WTC11 (cell line): ENCODE measurements around the gene DRD2. TPM values are rescaled to one million over a fixed set of nuclear protein-coding genes. Genes with fewer than 3 reads are reported as not detected.

ENCODE experiments used
- ATAC-seq: fragments of 200-7000 bp; cut with Tn5 transposase; 2 replicates; pipeline ENCODE4 v1.10.0; 2021; ENCODE audit warnings: mild to moderate bottlenecking, moderate library complexity
- CTCF ChIA-PET: fragments of 300-600 bp; sonication (Branson Sonifier 250); formaldehyde crosslinking; loops from one replicate; lab custom pipeline; 2021; ENCODE audit warnings: antibody characterized with exemption; lab: Charles Lee
- POLR2A ChIA-PET: fragments of 350-600 bp; sonication (Branson Sonifier 250); formaldehyde crosslinking; loops from one replicate; lab custom pipeline; 2021; ENCODE audit warnings: antibody characterized with exemption; lab: Charles Lee
- DNase-seq: peaks from one replicate; pipeline ENCODE4 v3.0.0; 2021; ENCODE audit warnings: low spot score
- H3K27ac Mint-ChIP-seq: 2 replicates; pipeline ENCODE4 v1.8.0; 2021; ENCODE audit warnings: mixed read lengths
- H3K27me3 Mint-ChIP-seq: 2 replicates; pipeline ENCODE4 v1.8.0; 2021; ENCODE audit warnings: low read depth, mild to moderate bottlenecking, moderate library complexity, mixed read lengths
- H3K36me3 Mint-ChIP-seq: 2 replicates; pipeline ENCODE4 v1.8.0; 2021; ENCODE audit warnings: mixed read lengths
- H3K4me1 Mint-ChIP-seq: 2 replicates; pipeline ENCODE4 v1.8.0; 2022; ENCODE audit warnings: mixed read lengths
- H3K4me3 Mint-ChIP-seq: 2 replicates; pipeline ENCODE4 v1.8.0; 2021; ENCODE audit warnings: mild to moderate bottlenecking, moderate library complexity, mixed read lengths
- H3K9me3 Mint-ChIP-seq: 2 replicates; pipeline ENCODE4 v1.8.0; 2021; ENCODE audit warnings: mixed read lengths
- CBFB ChIP-seq: sonication (generic); formaldehyde crosslinking; IDR thresholded peaks from 2 replicates; pipeline ENCODE4 v1.8.1; 2022; ENCODE audit warnings: mild to moderate bottlenecking, low read depth, missing genetic modification reagents
- CDX4 ChIP-seq: fragments of 250-450 bp; sonication (Bioruptor Pico); IDR thresholded peaks from 2 replicates; pipeline ENCODE4 v1.9.0; 2021; ENCODE audit warnings: moderate library complexity, mild to moderate bottlenecking, inconsistent platforms, borderline replicate concordance
- CREM ChIP-seq: sonication (generic); formaldehyde crosslinking; IDR thresholded peaks from 2 replicates; pipeline ENCODE4 v1.8.1; 2022; ENCODE audit warnings: mild to moderate bottlenecking, missing genetic modification reagents, moderate library complexity
- E2F4 ChIP-seq: sonication (generic); formaldehyde crosslinking; IDR thresholded peaks from 2 replicates; pipeline ENCODE4 v1.8.1; 2022; ENCODE audit warnings: low read depth, mild to moderate bottlenecking, moderate library complexity, missing genetic modification reagents, borderline replicate concordance
- E2F5 ChIP-seq: sonication (generic); formaldehyde crosslinking; IDR thresholded peaks from 2 replicates; pipeline ENCODE4 v1.8.1; 2022; ENCODE audit warnings: mild to moderate bottlenecking, moderate library complexity, missing genetic modification reagents
- EMX1 ChIP-seq: fragments of 250-450 bp; sonication (Bioruptor Pico); IDR thresholded peaks from 2 replicates; pipeline ENCODE4 v1.8.0; 2021; ENCODE audit warnings: mild to moderate bottlenecking
- ERG ChIP-seq: fragments of 250-450 bp; sonication (Bioruptor Pico); IDR thresholded peaks from 2 replicates; pipeline ENCODE4 v1.8.0; 2021; ENCODE audit warnings: mild to moderate bottlenecking
- FOXP1 ChIP-seq: sonication (generic); formaldehyde crosslinking; IDR thresholded peaks from 2 replicates; pipeline ENCODE4 v1.8.0; 2022; ENCODE audit warnings: missing genetic modification reagents, mild to moderate bottlenecking, moderate library complexity, borderline replicate concordance
- GABPB1 ChIP-seq: sonication (generic); formaldehyde crosslinking; IDR thresholded peaks from 2 replicates; pipeline ENCODE4 v1.8.1; 2023; ENCODE audit warnings: mild to moderate bottlenecking, missing genetic modification reagents
- HMGXB4 ChIP-seq: sonication (generic); formaldehyde crosslinking; IDR thresholded peaks from 2 replicates; pipeline ENCODE4 v1.8.1; 2023; ENCODE audit warnings: mild to moderate bottlenecking, moderate library complexity, missing genetic modification reagents
- IRF1 ChIP-seq: sonication (generic); formaldehyde crosslinking; IDR thresholded peaks from 2 replicates; pipeline ENCODE4 v1.8.0; 2023; ENCODE audit warnings: missing genetic modification reagents
- KAT7 ChIP-seq: sonication (generic); formaldehyde crosslinking; IDR thresholded peaks from 2 replicates; pipeline ENCODE4 v1.8.1; 2023; ENCODE audit warnings: missing genetic modification reagents, mild to moderate bottlenecking, borderline replicate concordance
- NFATC4 ChIP-seq: fragments of 250-450 bp; sonication (Bioruptor Pico); IDR thresholded peaks from 2 replicates; pipeline ENCODE4 v1.9.0; 2021; ENCODE audit warnings: mild to moderate bottlenecking
- NFE2L1 ChIP-seq: sonication (generic); formaldehyde crosslinking; IDR thresholded peaks from 2 replicates; pipeline ENCODE4 v1.8.1; 2023; ENCODE audit warnings: missing genetic modification reagents
- NFYB ChIP-seq: sonication (generic); formaldehyde crosslinking; conservative IDR thresholded peaks from 2 replicates; pipeline ENCODE4 v1.8.0; 2022; ENCODE audit warnings: low read depth, missing genetic modification reagents
- NR1H2 ChIP-seq: sonication (generic); formaldehyde crosslinking; IDR thresholded peaks from 2 replicates; pipeline ENCODE4 v1.9.0; 2021; ENCODE audit warnings: mild to moderate bottlenecking, moderate library complexity, missing genetic modification reagents
- RELA ChIP-seq: sonication (generic); formaldehyde crosslinking; IDR thresholded peaks from 2 replicates; pipeline ENCODE4 v1.8.1; 2022; ENCODE audit warnings: missing genetic modification reagents, mild to moderate bottlenecking, borderline replicate concordance
- RORB ChIP-seq: fragments of 250-450 bp; sonication (Bioruptor Pico); IDR thresholded peaks from 2 replicates; pipeline ENCODE4 v1.9.0; 2021; ENCODE audit warnings: mild to moderate bottlenecking
- SOX15 ChIP-seq: fragments of 250-450 bp; sonication (Bioruptor Pico); IDR thresholded peaks from 2 replicates; pipeline ENCODE4 v1.9.0; 2021; ENCODE audit warnings: mild to moderate bottlenecking
- TCF7 ChIP-seq: sonication (generic); formaldehyde crosslinking; IDR thresholded peaks from 2 replicates; pipeline ENCODE4 v1.8.0; 2022; ENCODE audit warnings: mild to moderate bottlenecking, low read depth, missing genetic modification reagents, moderate library complexity
- TP53 ChIP-seq: sonication (generic); formaldehyde crosslinking; IDR thresholded peaks from 2 replicates; pipeline ENCODE4 v1.8.1; 2023; ENCODE audit warnings: mild to moderate bottlenecking, missing genetic modification reagents
- USF1 ChIP-seq: sonication (generic); formaldehyde crosslinking; IDR thresholded peaks from 2 replicates; pipeline ENCODE4 v1.8.0; 2022; ENCODE audit warnings: mild to moderate bottlenecking, missing genetic modification reagents
- ZBTB21 ChIP-seq: sonication (generic); formaldehyde crosslinking; IDR thresholded peaks from 2 replicates; pipeline ENCODE4 v1.8.1; 2023; ENCODE audit warnings: mild to moderate bottlenecking, missing genetic modification reagents, borderline replicate concordance
- ZBTB43 ChIP-seq: sonication (generic); formaldehyde crosslinking; IDR thresholded peaks from 2 replicates; pipeline ENCODE4 v1.8.1; 2023; ENCODE audit warnings: mild to moderate bottlenecking, missing genetic modification reagents
- ZMAT4 ChIP-seq: fragments of 250-450 bp; sonication (Bioruptor Pico); IDR thresholded peaks from 2 replicates; pipeline ENCODE4 v1.9.0; 2021; ENCODE audit warnings: mild to moderate bottlenecking
- ZNF317 ChIP-seq: sonication (generic); formaldehyde crosslinking; IDR thresholded peaks from 2 replicates; pipeline ENCODE4 v1.8.1; 2023; ENCODE audit warnings: low read depth, mild to moderate bottlenecking, moderate library complexity, missing genetic modification reagents, borderline replicate concordance
- ZNF416 ChIP-seq: fragments of 250-450 bp; sonication (Bioruptor Pico); IDR thresholded peaks from 2 replicates; pipeline ENCODE4 v1.9.0; 2021; ENCODE audit warnings: mild to moderate bottlenecking, inconsistent platforms
- total RNA-seq: library from RNA; stranded (reverse); gene quantifications from 3 replicates; pipeline ENCODE4 v1.2.3, GENCODE V29; 2021

DRD2 gene
- total RNA-seq, 1 experiment from 2014 or later: 0.20 TPM

GRCh38 chr11:113504586-113504985 is 29.4 kb upstream of the DRD2 start:
- TF ChIP-seq CBFB (CRISPR knock-in tag) (no peak), USF1 (CRISPR knock-in tag) (no peak), ZBTB43 (CRISPR knock-in tag) (no peak), E2F4 (CRISPR knock-in tag) (no peak), ZNF317 (CRISPR knock-in tag) (no peak), CDX4 (CRISPR knock-in tag) (no peak), ZBTB21 (CRISPR knock-in tag) (no peak), NFE2L1 (CRISPR knock-in tag) (no peak), NR1H2 (no peak), CREM (CRISPR knock-in tag) (no peak), NFYB (CRISPR knock-in tag) (no peak), ERG (CRISPR knock-in tag) (no peak), RORB (CRISPR knock-in tag) (no peak), HMGXB4 (CRISPR knock-in tag) (no peak), ZNF416 (CRISPR knock-in tag) (no peak), EMX1 (no peak), FOXP1 (CRISPR knock-in tag) (no peak), E2F5 (CRISPR knock-in tag) (no peak), TCF7 (CRISPR knock-in tag) (no peak)
- POLR2A ChIA-PET: no interaction called here
- no peak for ATAC-seq
- no peak for DNase-seq
- Mint-ChIP-seq H3K9me3 (no peaks in the 10 kb centered on the region), H3K4me3 (no peak overlapping the region), H3K27ac (no peak overlapping the region), H3K36me3 (no peaks in the 10 kb centered on the region), H3K27me3 (no peaks in the 10 kb centered on the region; the same call in 1 of the 2 replicates), H3K4me1 (no peaks in the 10 kb centered on the region)
- CTCF ChIA-PET: no interaction called here

GRCh38 chr11:113504071-113504470 is 28.9 kb upstream of the DRD2 start:
- POLR2A ChIA-PET: no interaction called here
- TF ChIP-seq TP53 (CRISPR knock-in tag) (no peak), KAT7 (no peak), ERG (CRISPR knock-in tag) (no peak), ZMAT4 (CRISPR knock-in tag) (no peak), NFATC4 (CRISPR knock-in tag) (no peak), RELA (CRISPR knock-in tag) (no peak), GABPB1 (CRISPR knock-in tag) (no peak), IRF1 (CRISPR knock-in tag) (no peak), SOX15 (CRISPR knock-in tag) (no peak)

More at GRCh38 chr11:113504071-113504470, 28.9 kb upstream of the DRD2 start:
- no peaks in the 10 kb centered on the region for H3K4me1 Mint-ChIP-seq
- ATAC-seq: no peak
- H3K36me3 Mint-ChIP-seq: no peaks in the 10 kb centered on the region
- DNase-seq: no peak
- no peaks in the 10 kb centered on the region for H3K27me3 Mint-ChIP-seq
- CTCF ChIA-PET: no interaction called here
- H3K9me3 Mint-ChIP-seq: no peaks in the 10 kb centered on the region
- H3K27ac Mint-ChIP-seq: no peak overlapping the region
- H3K4me3 Mint-ChIP-seq: no peak overlapping the region
